NCI-H1417 (cell line): ENCODE results near the gene MROH7.

Source experiments
- DNase-seq, 3 experiments: peaks; one replicate each; lab custom pipeline; 2025; lab: John Stamatoyannopoulos, UW

Gene MROH7

DNA sequence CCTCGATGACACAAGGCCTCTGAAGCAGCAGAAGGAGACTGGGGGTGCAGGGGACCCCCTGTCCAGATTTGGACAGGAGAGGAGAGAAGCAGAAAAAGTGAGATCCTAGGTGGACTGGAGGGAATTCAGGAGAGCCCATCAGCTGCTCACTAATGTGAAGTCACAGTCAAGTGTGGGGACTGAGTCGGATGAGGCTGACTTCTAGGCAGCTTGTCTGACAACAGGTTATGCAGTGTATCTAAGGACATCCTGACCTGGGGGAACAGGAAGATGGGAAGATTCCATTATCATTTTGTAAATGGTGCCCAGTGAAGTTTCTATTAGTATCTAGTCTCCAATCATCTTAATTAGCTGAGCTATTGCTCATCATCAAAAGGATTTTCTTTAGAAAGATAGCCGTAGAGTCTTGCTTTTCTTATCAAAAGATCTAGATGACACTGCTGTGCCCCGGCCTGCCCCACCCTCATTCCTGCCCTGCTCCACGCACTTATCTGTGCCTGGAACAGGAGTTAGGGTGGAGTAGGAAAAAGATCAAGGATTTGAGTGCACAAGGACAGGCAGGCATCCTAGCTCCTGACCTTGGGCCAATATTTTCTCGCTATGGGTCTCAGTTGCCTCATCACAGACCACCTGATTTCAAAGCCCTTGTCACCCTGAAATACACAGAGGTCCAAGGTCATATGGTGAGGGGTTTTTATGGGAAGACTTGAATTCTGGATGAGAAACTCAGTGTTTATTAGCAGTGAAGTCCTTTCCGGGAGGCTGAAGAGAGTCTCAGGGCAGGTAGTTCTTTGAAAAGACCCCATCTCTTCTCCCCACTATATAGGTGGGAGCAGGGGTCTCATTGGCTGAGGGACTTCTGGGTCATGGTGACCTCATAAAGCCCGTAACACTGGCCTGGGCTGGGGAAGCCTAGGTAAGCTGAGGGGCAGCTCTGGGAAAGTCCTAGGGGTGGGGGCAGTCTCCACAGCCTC, at the start of gene MROH7:
TSS of gene MROH7 (plus strand) at position 924 of the 974 bp plus-strand sequence. CDS start 11,141 bp downstream, outside the sequence.
- no peak for DNase-seq

DNA sequence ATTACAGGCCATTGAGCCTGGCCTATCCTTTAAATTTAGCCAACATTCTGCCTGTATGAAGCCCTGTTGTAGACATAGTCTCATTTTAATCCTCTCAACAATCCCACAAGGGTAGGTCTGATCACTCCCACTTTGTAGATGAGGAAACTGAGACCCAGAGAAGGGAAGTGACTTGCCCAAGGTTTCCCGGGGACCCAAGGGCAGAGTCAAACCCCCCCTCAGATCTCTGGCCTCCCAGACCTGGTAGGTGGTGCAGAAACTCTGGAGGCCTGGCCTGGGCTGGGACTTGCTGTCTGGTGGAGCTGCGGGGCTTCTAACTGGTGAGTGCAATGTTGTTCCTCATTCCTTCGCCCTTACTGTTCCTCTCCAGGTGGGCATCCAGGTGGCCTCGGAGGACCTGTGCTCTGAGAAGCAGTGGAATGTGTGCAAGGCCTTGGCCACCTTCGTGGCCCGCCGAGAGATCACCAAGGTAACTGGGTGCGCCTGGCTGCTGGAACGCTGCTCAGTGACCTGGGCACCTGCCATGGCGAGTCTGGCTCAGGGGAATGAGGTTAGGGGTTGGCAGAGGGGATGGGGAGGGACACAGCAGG, 47.9 kb upstream of the MROH7 start:
- DNase-seq: no peak

DNA sequence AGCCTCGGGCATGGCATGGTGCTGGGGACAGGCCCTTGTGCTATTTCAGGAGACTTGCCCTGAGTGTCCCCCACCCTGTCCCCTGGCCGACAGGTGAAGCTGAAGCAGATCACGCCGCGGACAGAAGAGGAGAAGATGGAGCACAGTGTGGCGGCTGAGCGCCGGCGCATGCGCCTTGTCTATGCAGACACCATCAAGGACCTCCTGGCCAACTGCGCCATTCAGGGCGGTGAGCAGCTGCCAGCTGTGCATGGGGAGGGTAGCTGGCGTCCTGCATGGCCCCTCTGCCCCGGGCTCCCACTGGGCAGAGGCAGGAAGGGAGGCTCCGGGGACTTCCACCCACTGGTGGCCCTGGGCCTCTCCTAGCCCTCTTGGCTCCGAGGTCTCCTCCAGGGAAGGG, 47.1 kb upstream of the MROH7 start:
- DNase-seq: no peak

DNA sequence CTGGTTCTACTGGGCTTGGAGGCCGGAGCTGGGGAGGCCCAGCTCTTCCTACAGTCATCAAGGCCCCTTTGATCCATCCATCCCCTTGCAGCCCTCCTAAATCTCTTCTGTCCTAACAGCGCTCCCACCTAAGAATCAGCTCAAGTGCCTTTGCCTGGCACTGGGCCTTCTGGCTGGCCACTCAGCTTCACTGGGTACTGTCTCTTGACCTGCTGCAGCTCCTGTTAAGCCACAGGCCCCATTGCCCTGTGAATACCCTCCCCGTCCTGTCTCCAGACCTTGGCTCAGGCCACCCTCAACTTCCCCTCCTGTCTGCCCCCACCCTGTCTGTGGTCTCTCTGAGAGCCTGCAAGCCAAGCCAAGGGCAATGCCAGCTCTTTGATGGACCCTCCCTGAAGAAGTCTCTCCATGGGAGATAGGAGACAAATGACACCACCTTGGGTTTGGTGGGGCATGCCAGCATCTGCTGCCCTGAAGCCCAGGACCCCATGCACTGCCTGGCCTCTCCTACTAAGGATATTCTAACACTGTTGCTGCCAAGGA, 45.6 kb upstream of the MROH7 start:
- DNase-seq: no peak

DNA sequence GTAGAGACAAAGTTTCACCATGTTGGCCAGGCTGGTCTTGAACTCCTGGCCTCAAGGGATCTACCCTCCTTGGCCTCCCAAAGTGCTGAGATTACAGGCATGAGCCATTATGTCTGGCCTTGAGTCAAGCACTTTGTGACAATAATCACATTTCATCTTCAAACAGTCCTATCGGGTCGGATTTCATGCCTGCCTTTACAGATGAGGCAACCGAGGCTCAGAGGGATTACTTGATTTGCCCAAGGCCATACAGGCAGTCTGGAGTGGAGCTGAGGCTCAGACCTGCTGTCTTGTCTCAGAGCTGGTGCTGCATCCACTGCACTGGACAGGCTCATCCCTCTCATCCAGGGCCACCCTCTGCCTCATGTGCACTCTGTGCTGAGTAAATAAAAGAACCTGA, 44.8 kb upstream of the MROH7 start:
- no peak for DNase-seq

DNA sequence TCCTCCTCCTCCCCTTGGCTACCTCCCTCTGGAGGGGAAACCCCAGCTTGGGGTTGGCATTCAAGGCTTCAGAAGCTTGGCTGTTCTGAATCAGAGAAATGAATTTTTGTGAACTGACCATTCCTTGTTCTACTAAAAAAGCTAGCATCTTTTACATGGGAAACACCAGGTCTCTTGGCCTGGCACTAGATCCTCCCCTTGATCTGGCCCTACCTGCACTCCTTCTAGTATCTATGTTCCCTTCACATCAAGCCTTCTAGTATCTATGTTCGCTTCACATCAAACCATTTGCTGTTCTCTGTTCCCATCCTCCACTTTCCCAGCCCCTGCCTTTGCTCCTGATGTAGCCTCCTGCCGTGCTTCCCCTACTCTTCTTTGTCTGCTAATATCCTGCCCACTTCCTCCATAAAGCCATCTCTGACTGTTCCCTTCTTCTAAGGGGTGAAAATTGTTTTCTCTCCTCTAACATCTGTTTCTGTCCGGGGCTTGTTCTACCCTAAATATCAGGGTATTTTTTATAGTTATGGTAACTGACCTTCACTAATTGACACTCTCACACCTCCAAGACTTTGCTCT, 44.0 kb upstream of the MROH7 start:
- DNase-seq: no peak

DNA sequence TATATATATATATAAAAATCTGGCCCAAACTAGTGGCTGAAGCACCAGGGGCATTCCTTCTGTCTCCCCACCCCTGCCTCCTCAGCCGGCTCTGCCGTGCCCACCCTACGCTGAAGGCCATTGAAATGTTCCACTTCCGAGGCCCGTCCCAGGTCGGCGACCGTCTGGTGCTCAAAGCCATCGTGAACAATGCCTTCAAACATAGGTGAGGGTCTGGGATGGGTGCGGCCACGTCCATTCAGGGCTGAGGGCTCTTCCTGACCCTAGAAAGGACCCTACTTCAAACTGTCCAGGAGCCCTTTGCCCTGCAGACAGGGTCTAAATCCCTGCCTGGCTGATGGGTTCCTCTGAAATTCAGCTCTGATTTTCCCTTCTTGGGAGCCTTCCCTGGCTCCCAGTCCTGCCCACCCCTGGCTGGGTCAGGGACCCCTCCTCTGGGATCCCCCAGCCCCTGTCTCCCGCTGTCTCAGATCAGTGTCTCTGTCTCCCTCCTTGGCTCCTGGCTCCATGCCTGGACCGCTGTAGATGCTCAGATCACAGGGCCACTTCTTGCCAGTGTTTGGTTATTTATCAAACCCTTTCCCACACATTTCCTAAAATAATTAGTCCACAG, 42.3 kb upstream of the MROH7 start:
- no peak for DNase-seq

DNA sequence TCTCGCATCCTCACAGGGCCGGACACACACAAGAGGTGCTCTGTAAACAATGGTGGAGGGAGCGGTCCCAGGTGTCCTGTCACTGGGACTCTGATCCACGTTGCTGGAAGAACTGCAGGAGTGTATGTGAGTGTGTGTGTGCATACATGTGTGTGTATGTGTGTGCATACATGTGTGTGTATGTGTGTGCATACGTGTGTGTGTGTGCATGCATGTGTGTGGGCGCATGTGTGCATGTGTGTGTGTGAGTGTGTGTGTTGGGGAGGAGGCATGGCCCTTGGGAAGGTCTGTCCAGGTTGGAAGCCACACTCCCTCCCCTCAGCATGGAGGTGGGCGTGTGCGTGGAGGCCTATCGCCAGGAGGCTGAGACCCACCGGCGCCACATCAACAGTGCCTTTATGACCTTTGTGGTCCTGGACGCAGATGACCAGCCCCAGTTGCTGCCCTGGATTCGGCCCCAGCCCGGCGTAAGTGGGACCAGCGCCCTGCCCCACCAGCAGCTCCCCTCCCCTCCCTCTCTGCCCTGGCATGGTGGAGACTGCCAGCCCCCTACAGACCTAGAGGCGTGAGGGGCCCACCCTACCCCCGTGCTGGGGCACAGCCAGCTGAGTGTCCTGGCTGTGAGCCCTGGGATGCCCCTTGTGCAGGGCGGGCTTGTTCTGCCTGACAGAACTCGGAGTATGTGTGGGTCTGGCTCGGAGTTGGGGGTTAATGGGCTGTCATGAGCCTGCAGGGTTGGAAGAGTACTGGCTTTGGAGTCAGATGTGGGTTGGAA, 40.5 kb upstream of the MROH7 start:
- no peak for DNase-seq

DNA sequence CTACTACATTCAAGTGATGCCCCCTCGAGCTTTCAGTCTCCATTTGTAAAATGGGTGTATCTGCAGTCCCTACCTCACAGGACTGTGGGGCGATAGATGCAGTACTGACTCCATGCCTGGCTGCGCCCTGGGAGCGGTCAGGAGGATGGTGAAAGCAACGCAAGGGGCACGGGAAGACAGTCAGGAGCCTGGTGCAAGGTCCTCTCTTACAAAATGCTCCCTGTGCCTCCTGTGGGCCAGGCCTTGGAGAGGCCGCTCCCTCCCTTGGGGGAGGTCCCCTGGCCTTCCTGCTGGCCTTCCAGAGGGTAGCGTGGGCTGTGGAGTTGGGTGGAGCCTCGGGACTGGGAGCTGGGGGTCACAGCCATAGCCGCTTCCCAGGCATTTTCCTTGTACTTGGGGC, 39.9 kb upstream of the MROH7 start:
- DNase-seq: no peak

DNA sequence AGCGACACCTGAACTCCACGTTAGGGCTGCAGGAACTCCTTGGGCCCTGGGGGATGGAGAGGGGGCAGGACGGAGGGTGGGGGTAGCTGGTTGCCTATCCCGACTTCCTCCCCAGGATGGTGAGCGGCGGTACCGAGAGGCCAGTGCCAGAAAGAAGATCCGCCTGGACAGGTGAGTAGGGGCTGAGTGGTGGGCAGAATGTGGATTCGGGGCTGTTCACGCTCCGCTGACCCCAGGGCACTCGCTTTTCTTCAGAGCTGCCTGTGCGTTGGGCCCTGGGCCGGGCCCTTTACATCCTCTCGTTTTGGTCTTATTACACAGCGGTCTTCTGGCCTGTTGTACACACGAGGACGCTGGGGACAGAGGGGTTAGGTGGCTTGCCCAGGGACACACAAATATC, 39.0 kb upstream of the MROH7 start:
- DNase-seq: no peak

DNA sequence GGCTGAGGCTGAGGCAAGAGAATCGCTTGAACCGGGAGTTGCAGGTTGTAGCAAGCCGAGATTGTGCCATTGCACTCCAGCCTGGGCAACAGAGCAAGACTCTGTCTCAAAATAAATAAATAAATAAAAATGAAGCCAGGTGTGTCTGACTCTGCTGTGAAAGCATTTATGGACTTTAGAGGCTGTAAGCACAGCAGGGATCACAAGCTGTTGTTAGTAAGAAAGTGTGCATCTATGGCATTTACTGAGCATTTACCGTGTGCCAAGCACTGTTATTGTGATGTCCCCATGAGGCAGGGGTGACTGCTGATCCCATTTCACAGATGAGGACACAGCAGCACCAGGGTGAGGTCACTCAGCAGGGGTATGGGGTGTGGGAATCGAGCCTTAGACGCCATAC, 38.3 kb upstream of the MROH7 start:
- DNase-seq: no peak

DNA sequence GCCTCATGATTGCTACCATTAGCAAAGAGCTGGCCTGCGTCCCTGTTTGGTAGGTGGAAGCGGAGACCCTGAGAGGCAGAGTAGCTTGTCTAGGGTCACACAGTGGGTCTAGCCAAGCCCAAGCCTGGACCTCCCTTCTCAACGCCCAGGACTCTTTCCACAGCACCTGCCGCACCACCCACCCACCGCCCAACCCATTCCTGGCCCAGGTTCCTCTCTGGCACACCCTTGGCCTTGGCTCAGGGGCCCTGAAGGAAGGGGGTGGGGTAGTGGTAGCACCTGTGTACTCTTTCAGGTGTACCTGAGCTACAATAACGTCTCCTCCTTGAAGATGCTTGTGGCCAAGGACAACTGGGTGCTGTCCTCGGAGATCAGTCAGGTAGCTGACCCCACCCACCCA, 37.5 kb upstream of the MROH7 start:
- DNase-seq: no peak

DNA sequence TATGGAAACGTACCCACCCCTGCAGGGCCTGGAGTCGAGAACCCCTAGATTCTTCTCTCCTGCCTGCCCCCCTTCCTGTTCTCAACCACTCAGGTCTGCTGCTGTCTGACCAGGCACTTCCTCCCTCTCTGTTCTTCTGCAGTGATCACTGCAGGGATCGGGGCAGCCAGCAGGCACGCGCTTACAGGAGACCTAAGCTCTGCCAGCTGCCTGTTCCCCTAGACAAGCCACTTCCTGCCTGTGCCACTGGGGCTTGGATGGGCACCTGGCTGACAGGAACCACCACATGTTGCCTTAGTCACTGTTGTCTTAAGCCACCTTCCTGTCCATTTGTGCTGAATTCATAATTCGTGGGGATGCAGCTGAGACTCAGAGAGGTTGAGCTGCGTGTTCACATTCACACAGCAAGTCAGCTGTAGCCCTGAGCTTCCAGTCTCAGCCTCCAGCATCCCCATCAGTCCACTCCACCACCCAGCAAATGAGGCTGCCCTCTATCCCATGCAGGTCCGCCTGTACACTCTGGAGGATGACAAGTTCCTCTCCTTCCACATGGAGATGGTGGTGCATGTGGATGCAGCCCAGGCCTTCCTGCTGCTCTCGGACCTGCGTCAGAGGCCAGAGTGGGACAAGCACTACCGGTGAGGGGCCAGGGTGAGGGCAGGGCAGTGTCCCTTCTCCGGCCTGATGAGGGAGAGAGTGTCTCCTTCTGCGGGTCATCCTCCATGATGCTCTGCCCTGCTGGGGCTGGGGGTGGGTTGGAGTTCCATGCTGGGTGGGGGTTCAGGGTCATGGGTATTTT, 36.8 kb upstream of the MROH7 start:
- peak in 1 of 3 experiments; percentile 51 for DNase-seq

DNA sequence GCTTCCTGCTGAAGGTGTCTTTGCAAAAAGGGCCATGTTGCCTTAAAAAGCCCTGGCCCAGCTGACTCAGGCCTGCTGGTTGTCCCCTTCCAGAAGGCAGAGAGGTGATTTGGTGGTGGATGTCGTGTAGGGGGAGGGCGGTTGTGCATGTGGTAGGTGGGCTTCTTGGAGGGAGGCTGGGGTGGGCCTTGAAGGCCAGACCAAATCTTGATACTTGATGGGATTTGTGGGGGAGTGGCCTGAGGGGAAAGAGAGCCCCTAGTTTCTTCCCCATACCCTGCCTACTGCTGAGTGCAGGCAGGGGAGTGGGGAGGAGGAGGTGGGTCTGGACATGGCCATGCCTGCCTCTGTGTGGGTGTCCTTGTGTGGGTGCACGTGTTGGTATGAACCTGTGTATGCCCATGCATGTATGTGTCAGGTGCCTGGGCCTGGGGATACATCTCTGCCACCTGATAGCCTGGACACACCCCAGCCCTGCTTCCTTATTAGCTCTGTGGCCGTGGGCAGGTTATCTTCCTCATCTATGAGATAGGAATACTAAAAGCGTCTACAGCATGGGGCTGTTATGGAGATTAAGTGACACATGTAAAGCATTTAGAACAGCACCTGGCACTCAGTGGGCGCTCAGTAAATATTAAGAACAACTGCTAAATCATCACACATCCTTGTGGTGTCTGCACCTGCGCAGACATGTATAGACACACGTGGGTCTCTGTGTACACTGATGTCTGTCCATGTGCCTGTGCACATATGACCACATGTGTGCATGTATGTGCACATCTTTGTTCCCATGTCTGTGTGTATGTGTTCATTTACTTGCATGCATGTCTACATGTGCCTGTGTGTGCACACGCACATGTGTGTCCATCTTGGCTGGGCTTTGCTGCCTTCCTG, 35.2 kb upstream of the MROH7 start:
- peak in 2 of 3 experiments; percentile 42 to 77 for DNase-seq

DNA sequence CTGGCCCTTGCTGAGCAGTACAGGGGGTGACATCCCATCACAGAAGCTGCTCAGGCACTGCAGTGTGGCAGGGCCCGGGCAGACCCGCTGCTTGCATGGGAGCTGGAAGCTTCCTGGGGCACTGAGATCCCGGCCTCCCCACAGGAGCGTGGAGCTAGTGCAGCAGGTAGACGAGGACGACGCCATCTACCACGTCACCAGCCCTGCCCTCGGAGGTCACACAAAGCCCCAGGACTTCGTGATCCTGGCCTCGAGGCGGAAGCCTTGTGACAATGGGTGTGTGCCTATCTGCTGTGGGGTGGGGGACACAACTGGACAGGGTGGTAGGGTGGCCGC, 34.6 kb upstream of the MROH7 start:
- no peak for DNase-seq

DNA sequence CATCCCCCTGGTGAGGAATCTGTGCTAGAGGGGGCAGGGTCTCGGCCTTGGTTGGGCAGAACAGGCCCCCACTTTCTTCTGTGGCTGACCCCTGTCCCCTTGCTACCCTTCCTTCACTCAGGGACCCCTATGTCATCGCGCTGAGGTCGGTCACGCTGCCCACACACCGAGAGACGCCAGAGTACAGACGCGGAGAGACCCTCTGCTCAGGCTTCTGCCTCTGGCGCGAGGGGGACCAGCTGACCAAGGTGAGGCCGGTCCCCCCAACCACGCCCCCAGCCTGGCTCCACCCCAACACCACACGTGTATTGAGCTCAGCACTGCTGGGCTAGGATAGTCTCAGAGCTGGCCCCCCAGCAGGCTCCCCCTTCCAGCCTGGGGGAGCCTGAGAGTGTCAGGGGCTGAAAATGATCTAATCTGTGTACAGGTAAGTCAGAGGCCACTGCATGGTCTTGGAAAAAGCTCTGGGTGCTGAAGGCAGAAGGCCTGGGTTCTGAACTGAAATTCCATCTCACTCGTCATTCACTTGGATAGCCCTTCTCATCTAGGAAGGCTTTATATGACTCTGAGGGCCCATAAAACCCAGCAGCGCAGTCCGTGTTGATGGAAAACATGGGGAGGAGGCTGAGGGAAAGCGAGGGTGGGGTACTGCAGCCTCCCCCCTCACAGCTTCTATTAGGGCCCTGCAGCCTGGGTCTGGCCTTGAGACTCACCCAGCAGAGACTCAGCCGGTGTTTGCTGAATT, 33.6 kb upstream of the MROH7 start:
- DNase-seq: no peak

DNA sequence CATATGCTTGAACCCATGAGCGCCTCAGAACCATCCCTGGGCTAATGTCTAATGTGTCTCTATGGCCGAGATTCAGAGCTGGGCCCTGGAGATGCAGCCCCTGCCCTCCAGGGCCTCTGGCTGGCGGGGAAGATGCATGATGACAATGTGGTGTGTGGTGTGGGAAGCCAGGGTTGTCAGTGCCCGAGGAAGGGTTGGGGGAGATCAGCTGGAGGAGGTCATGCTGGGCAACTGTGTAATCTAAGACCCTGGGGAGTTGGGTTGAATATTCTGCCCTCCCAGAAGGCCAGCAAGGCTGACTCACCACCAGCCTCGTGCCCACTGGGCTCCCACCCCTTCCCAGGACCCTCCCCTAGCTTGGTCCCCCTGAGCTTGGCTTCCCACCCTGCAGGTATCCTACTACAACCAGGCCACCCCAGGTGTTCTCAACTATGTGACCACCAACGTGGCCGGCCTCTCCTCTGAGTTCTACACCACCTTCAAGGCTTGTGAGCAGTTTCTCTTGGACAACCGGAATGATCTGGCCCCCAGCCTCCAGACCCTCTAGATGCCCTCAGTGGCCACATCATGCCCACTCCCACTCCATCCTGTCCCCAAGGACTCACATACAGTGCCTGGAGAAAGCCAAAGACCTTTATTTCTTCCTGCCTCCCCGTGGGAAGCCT, 32.9 kb upstream of the MROH7 start:
- DNase-seq: no peak

DNA sequence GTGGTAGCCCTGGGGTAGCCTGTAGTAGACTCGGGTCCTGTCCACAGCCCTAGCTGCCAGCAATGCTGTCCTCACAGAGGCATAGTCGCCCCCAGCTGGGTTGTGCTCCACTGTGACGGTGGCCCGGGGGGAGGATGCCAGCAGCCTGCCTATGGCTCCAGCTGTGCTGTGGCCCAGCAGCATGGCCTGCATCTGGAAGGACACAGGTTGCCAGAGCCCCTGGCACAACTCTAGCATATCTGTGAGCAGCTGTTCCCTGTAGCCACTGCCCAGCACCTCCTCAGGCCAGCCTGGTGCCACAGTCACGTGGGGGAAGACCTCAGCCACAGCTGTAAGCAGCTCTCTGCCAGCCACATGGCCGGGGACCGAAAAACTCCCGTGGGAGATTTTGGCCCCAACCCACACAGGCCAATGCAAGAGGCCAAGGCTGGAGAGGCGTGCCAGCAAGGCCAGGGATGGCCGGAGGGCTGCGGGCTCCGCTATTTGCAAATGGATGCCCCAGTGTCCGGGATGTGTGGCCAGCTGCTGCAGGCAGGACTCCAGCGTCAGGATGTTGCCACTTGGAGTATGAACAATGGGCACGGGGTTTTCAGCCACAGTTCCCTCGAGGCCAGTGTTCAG, 32.2 kb upstream of the MROH7 start:
- no peak for DNase-seq
